22Rv1 (cell line): Measurements from ENCODE around the gene WRNIP1.

Experiments
- CTCF ChIP-seq: fragments of 450-650 bp; IDR thresholded peaks from 2 replicates; pipeline ENCODE4 v1.5.1; 2017; ENCODE audit warnings: mild to moderate bottlenecking
- ZFX ChIP-seq: fragments of 450-650 bp; IDR thresholded peaks from 2 replicates; pipeline ENCODE4 v1.6.1; 2017; ENCODE audit warnings: antibody characterized with exemption, borderline replicate concordance

- TF ChIP-seq CTCF (no peak), ZFX (no peak)
Measured at GRCh38 chr6:2777249-2777648, 12.1 kb downstream of the WRNIP1 start.
